GM03348 (cell line): ENCODE measurements around the gene DLST.

Experiments
- DNase-seq: peaks from one replicate; pipeline ENCODE4 v3.0.0; 2012; ENCODE audit warnings: low spot score

The DLST gene

DNA sequence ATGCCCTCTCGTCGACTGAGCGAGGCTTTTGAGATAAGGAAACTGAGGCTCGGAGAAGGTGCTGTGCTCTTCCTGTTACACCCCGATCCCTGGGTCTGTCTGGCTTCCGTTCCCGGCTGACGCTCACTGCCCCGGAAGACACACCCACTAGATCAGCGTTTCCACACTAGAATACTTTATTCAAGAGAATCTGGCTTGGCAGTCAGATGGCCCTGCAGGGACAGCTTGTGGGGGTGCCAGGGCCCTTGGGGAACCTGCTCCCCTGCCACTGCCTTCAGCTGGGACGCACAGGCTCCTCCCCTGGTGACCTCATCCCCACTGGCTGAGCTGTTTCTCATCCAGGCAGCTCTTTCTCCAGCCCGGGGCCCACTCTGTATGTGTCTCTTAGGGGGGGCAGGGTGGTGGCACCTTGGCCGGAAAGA is 60.0 kb downstream of the DLST start:
- peak; percentile 86 for DNase-seq

GRCh38 chr14:74942181-74942580 is 60.5 kb downstream of the DLST start:
- no peak for DNase-seq

DNA sequence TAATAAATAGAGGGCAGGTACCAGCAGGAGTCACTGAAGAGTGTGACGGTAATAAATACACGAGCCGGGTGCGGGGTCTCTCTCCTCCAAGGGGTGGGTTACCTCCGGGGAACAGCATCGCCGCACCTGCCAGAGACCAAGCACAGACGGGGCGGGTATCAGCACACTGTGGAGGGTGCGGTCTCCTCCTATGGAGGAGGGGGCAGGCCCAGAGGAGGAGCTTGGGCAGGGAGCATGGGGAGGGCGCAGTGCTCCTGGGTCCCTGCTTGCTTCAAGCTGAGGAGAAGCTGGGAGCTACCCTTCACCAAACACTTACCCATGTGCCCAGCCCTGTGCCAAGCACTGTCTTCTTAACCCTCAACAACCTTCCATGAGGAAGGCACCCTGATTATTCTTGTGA is 60.9 kb downstream of the DLST start:
- no peak for DNase-seq

DNA sequence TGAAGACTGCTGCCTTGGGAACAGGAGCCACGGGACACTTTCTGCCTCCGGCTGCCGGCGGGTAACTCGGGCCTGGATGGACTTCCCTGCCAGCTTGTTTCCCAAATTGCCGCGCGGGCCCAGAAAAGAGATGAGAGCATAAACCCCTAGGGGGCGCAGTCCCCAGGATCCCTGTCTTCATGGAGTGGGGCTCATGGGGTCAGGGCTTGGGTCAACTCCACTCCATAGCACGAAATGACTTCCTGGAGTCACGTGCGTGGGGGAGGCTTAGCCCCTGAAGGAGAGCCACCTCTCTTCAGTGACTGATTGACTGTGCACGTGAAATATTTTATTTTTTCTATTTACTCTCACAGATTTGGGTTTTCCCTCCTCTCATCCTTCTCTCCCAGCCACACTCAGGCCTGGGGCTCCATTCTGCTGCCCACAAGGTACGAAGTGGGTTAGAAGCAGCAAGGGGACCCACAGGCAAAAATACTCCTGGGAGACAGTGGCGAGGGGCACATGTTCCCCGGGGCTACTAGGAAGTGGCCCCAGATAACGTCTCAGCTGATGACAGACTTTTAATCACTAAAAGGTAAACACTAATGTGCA is 63.6 kb downstream of the DLST start:
- peak; percentile 49 for DNase-seq

GRCh38 chr14:74945852-74946658 is 64.3 kb downstream of the DLST start:
- peak; percentile 93 for DNase-seq

DNA sequence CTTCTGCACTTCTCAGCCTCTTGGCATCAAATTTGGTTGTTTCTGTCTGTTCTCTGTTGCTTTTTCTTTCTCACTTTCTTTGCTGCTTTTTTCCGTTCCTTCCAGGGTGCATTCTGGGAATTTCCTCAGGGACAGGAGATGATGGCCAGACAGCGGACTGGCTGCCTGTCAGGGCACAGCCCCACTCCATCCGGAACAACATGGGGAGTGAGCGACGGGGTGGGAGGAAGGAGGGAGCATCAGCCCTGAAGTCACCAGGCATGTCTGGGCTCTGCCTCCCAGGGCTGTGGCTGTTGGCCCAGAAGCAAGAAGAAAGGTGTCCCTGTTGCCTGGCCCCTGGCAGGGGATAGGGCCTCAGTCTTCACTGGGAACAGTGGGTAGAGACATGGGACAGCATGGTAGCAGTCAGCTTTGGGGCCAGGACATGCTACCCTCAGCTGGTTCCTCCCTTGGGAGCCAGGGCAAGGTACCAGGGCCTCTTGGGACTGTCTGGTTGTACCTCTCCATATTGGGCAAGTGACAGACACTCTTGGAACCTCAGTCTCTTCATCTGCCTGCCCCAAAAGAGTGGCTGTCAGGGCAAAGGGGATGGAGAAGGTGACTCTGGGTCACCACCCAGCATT is 65.1 kb downstream of the DLST start:
- DNase-seq, result no peak

DNA sequence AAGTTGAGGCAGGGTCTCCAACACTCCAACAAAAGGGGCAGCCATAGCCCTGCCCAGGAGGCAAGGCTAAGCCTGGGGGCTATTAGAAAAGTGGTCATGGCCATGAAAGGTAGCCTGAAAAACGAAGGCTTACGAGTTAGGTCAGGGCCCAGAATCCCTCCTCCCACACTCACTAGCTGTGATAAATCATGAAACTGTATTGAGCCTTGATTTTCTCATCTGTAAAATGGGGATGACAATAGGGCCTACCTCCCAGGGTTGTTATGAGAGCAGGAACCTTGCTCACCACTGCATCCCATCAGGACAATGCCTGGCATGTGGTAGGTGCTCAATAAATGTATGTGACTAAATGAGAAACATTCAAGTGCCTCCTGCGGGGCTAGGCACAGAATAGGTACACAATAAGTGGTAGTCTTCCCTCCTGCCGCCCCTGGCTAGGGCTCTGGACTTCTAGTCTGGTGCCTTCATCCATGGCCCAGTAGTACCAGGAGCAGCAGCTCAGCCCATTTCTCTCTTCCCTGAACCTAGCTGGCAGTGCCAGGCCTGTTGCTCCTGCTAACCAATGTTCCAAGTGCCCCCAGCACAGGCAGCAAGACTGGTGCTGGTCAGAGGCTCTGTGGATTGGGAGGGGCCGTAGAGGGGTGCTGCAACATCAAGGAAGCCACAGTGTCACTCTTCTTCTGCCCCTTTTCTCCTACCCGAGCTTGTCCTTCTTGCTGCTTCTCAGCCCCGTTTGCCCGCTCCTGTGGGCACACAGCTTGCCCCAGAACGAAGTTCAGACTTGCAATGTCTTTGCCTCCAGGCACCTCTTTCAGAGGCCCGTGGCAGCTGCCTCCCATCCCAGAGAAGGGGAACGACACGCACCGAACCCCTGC is 65.9 kb downstream of the DLST start:
- DNase-seq, result no peak

DNA sequence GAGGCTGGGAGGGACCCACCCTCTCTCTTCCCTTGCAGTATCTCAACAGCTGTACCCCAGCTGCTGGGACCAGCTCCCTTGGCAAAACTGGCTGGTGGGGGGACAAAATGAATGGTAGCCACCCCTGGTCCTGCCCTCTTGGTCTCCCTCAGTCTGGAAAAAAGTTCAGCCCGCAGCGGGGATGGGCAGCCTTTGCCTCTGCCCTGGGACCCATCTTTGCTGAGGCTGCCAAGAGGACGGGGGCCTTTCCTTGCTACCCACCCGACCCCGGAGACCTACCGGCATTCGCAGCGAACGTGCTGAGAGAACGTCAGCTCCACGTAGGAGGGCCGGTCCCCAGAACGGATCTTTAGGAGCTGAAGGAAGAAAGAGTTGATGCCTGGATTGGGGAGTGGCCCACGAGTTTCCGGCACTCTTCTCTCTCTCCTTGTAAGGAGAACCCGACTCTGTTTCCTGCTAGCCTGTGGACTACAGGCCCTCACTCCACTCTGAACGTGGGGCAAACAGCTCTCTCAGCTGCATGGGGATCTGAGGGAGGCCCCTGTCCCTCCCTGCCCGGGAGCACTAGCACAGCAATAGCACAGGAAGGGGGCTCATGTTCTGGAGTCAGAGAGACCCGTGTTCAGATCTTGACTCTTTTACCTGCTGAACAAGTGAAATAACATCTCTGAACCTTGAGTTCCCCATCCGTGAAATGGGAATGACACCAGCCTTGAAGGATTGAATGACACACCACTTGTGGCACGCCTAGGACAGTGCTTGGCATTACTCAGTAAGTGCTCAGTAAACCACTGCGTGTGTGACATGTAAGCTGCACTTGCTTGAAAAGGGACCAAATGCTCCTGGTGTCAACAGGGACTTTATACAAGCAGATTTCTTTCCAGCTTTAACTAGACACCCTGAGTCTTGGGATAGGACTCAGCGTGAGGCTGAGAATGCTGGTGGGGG is 66.8 kb downstream of the DLST start:
- DNase-seq, result no peak

- no peak for DNase-seq
Measured at GRCh38 chr14:74949191-74949601, 67.5 kb downstream of the DLST start.

- DNase-seq, result no peak
Measured at GRCh38 chr14:74949859-74950573, 68.3 kb downstream of the DLST start.

- no peak for DNase-seq
Measured at GRCh38 chr14:74950795-74951442, 69.2 kb downstream of the DLST start.

- no peak for DNase-seq
Measured at GRCh38 chr14:74951443-74952179, 69.9 kb downstream of the DLST start.

DNA sequence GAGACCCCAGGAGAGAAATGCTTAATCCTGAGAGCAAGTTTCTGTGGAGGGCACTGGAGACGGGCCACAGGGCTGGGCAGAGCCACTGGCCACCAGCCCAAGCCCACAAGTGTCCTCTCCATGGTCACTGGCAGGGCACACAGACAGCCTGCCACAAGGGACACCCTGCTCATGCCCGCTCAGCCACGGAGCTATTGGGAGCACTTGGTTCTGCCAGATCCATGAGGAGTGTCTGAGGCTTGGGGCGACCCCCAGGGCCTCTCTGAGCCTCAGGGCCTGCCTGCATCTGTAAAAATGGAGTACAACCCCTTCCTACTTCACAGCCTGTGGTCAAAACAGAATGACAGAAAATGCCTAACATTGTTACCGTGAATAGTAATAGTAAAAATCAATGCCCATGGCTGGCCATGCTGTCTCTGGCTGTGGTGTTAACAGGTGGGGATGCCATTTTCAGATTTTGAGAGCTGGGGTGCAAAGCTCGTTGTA is 70.5 kb downstream of the DLST start:
- DNase-seq, result no peak

DNA sequence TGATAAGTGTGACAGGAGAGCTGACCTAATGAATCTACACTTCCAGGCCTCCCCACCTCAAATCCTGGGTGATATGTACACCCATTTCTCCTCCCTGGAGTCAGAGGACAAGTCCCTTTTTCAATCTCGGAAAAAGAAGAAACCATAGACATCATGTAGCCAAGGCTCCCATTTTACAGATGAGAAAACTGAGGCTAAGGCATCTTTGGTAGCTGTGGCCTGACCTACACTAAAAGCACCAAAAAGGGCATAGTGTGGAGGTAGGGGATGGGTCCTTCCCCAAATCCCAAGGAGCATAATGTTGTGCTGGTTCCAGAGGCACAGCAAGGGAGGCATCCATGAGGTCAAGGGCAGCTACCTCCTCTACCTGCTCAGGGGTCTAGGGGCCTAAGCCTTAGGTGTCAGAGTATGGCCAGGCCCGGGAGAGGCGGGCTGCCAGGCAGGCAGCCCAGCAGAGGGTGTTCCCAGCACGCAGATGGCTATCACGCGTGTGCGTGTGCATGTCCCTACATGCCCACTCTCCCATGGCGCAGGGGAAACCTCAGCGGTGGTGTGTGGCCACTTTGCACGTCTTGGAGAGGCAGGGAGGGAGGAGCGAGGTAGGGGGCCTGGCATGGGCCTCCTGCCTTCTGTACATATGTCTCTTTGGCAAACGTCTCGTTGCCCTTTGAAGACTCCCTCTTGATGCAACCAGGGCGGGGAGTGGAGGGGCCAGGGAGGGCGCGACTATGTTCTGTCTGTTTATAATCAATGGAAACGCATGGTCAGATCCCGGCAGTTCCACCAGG is 71.2 kb downstream of the DLST start:
- DNase-seq, result no peak
